Adrenal gland (tissue), 5 donors: ENCODE measurements around the gene MAP4K3.

Experiments used
- POLR2A ChIP-seq, 2 donors: fragments of 450-650 bp; IDR thresholded peaks; one replicate each; pipeline ENCODE4 v1.6.1; 2017; ENCODE audit warnings: antibody characterized with exemption in 2 of 2, mild to moderate bottlenecking in 2 of 2, moderate library complexity in 1 of 2
- TF ChIP-seq, protein P1 (sequence below), 6 experiments: fragments of 450-650 bp in 4 of 6; fragments of 200-600 bp in 2 of 6; sonication (generic) in 1 of 6; IDR thresholded peaks; 1 replicate in 5 of 6; 2 replicates in 1 of 6; pipeline versions ENCODE4 v1.5.1 to v1.8.0; 2016 to 2021; ENCODE audit warnings: antibody characterized with exemption in 6 of 6, mild to moderate bottlenecking in 2 of 6, moderate library complexity in 1 of 6
- donor health status: DM: no; HTN: no; CAD: no.

DNA sequence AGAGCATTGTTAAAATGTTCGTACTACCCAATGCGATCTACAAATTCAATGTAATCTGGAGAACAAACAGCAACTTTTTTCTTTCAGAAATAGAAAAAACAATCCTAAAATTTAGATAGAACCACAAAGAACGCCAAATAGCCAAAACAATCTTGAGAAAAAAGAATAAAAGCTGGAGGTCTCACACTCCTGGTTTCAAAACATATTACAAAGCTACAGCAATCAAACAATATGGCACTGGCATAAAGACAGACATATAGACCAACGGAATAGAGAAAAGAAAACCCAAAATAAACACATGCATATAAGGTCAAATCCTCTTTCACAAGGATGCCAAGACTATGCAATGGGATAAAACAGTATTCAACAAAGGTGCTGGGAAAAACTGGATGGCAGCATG lies 74.5 kb downstream of the MAP4K3 start:
- TF ChIP-seq, protein P1, sequence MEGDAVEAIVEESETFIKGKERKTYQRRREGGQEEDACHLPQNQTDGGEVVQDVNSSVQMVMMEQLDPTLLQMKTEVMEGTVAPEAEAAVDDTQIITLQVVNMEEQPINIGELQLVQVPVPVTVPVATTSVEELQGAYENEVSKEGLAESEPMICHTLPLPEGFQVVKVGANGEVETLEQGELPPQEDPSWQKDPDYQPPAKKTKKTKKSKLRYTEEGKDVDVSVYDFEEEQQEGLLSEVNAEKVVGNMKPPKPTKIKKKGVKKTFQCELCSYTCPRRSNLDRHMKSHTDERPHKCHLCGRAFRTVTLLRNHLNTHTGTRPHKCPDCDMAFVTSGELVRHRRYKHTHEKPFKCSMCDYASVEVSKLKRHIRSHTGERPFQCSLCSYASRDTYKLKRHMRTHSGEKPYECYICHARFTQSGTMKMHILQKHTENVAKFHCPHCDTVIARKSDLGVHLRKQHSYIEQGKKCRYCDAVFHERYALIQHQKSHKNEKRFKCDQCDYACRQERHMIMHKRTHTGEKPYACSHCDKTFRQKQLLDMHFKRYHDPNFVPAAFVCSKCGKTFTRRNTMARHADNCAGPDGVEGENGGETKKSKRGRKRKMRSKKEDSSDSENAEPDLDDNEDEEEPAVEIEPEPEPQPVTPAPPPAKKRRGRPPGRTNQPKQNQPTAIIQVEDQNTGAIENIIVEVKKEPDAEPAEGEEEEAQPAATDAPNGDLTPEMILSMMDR (IDR thresholded peaks at IDR 0.05): no peak
- no peak for TF ChIP-seq POLR2A (IDR thresholded peaks at IDR 0.05)
